Erythroblast (primary cell): Measurements from ENCODE around the gene OLFML2B.

Experiments used
- GATA1 ChIP-seq: IDR thresholded peaks from 2 replicates; pipeline ENCODE4 v1.6.1; 2011; ENCODE audit warnings: low read depth, mild to moderate bottlenecking, control low read depth, low read length, moderate library complexity
- POLR2A ChIP-seq: IDR thresholded peaks from 2 replicates; pipeline ENCODE4 v1.6.1; 2011; ENCODE audit warnings: mild to moderate bottlenecking, low read length

DNA sequence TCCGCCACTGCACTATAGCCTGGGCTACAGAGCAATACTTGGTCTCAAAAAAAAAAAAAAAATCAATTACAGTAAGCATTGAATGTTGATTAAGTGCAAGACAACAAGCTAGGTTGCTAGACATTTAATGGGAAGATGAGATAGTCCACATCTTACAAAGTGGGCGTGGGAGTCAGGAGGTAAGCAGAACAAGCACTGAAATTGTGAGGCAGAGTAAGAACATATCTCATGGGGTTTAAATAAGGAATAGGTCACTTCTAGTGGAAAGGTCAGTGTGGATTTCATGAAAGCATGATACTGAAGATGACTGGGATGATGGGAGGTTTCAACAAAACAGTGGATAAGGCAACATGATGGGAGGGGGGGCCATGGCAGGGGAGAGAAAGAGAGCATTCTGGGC, 1.9 kb upstream of the OLFML2B start:
- TF ChIP-seq POLR2A (no peak), GATA1 (no peak)
